HG03066 (cell line): ENCODE measurements around the gene SULT6B1.
A peak's percentile ranks its signal among the peaks of the same experiment; 100 is the strongest.
"Not testable (repeated sequence)": the region's sequence is repeated elsewhere in the genome, so short reads cannot be mapped to it uniquely, and the experiment has no call there.

Source experiments
- ATAC-seq: cut with Tn5 transposase; IDR thresholded peaks from one replicate; pipeline ENCODE4 v1.9.1; 2021; ENCODE audit warnings: low read depth; ENCODE audit not compliant: unreplicated experiment

Gene SULT6B1

DNA sequence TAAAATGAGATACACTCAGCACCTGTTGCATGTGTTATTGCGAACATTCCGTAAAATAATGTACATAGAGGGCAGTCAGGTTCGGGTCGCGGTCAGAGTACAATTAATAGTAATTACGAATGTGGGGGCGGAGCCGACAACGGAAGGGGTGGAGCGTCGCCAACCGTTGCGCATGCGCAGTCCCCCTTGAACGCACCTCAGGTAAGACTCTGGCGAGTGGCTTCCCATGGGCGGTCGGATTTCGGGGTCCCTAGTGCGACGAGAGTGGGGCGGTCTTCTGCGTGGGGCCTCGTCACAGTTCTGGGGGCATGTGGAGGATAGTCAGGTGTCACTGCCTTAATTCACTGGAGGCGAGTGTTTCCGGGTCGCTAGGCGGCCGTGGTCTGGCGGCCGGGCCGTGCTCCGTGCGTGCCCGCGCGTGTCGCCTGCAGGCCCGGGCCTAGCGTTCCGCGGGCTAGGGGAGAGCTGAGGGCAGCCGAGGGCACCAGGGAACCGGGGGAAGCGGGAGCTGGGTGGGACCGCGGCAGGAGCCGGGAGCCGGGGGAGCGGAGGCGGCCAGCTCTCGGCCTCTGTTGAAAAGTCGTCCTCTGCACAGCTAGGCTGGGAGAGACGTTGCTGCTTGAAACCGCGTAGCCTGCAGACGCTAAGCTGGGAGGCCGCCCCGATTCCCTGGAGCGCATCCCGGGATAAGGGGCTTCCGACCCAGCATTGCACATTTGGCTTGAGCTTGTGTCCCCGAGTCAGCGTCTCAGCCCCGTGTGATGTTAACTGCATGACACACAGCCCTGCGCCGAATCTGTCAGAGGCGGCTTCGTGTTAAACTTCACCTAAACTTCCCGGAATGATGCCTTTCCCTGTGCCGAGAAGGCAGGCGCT is 8.1 kb upstream of the SULT6B1 start, which contains the start of gene CEBPZOS:
TSS of gene CEBPZOS (plus strand) at position 177 of the 876 bp plus-strand sequence. CDS start 3,209 bp downstream, outside the sequence.
- peak; percentile 60 for ATAC-seq

GRCh38 chr2:37195862-37196319 is 7.4 kb upstream of the SULT6B1 start:
- ATAC-seq, result not testable (repeated sequence)

GRCh38 chr2:37192551-37192950 is 4.1 kb upstream of the SULT6B1 start:
- ATAC-seq, result no peak

- no peak for ATAC-seq
These were observed 3.3 kb upstream of the SULT6B1 start for GRCh38 chr2:37191747-37192146.

GRCh38 chr2:37191253-37191652 is 2.8 kb upstream of the SULT6B1 start:
- no peak for ATAC-seq

DNA sequence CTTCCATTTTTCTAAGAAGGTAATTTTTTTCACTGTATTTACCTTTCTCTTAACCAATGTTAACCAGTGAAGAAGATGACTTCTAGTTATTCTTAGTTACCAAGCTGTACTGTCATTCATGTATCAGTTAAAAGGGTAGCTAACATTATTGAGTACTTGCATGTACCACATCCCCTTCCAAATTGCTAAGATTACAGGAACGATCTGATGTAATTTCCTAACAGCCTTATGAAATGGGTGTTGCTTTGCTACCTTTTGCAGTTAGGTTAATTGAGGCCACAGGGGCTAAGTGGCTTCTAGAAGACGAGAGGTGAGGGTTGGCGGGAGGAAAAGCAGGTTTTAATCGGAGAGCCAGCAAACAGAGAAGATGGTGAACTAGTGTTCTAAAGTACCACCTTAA is 1.8 kb upstream of the SULT6B1 start:
- no peak for ATAC-seq

DNA sequence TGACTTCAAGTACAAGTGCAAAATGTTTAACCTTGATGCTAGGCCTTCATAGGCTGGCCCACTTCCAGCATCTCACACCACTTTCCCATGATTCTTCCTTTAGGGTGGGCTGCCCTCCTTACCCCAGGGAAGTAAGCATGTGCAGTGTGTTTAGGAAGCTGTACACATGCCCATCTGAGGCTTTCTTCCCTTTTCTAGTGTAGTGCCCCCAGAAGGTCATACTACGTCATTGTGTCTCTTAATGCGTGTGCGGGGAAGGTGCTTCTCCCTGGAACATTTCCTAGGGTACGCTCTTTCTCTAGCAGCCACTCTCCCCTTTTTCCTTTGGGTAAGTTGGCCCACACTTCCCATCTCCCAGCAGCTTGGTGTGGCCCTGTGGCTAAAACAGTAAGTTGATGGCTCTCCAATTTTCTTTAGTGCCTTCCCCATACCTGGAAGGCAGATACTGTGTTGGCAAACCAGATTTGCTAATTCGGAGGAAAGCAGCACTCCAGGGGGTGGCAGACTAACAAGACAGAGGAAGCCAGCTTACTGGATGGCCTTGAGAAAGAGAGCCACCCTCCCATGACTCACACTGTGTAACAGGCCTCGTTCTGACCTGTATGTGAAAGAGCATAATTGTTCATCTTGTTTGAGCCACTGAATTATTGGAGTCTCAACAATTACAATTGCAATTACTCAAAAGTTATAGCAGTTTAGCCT is 1.1 kb upstream of the SULT6B1 start:
- no peak for ATAC-seq

DNA sequence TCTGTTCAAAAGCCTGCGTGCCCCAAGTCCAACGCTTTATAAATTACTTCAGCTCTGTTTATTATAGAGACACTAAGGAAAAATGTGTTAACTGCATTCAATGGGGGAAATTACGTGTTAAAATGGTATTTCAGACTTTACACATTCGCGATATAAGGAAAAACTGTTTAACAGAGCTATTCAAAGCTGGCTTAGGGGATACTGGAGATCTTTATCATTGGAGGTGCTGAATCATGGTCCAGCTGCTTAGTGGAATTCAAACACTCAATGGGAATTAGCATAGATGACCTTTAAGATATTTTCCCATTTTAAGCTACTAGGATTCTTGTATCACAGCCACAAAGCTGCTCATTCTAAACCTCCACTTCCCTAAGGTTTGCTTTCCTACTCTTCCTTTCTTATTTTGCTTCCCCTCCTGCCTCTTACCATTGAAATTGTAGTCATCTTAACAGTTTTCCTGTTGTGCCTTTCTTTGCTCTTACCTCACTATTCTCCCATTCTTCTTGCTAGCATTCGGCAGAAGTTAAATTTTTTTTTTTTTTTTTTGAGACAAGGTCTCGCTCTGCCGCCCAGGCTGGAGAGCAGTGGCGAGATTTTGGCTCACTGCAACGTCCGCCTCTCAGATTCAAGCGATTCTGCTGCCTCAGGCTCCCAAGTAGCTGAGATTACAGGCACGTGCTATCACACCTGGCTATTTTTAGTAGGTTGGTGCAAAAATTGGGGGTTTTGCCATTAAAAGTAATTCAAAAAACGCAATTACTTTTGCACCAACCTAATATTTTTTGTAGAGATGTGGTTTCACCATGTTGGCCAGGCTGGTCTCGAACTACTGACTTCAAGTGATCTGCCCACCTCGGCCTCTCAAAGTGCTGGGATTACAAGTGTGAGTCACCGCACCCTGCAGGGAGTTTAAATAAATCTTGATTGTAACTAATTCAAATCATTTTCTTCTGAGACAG is 6.5 kb downstream of the SULT6B1 start:
- ATAC-seq, result no peak

DNA sequence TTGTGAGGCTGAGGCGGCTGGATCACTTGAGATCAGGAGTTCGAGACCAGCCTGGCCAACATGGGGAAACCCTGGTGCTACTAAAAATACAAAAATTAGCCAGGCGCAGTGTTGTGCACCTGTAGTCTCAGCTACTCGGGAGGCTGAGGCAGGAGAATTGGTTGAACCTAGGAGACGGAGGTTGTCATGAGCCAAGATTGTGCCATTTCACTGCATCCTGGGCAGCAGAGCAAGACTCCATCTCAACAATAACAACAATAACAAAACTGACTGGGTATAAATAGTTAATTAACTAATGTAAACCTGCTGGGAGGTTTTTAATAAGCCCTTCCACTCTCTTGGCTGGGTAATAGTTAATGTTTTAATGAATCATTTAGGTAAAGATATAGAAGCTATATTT is 7.8 kb downstream of the SULT6B1 start:
- no peak for ATAC-seq

DNA sequence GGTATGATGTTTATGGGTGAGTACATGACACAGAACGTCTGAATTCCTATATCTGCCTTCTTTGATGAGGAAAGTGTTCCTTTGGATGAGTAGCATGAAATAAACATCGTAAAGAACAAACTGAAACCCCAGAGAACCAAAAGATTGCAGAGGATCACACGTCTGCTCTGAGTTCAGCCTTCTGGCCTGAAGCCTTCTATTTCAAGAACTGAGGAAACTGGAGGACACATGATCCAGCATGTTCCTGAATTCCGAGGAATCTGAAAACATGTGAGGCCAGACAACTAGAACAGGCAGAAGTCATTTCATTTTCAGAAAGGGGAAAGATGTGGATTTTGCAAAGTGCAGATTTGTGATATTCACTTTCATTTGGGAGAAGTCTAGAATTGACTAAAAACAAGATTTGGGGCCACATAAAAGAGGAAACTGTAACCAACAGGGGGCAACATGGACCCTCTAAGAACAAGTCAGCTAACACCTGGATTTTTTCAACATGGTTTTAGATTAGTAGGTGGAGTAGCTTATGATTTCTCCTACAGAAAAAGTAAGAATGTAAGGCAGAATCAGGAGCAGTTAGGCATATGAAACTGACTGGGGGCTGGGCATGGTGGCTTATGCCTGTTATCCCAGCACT is 8.3 kb downstream of the SULT6B1 start:
- ATAC-seq, result no peak

- ATAC-seq, result no peak
These were observed 14.7 kb downstream of the SULT6B1 start for GRCh38 chr2:37173741-37174140.

DNA sequence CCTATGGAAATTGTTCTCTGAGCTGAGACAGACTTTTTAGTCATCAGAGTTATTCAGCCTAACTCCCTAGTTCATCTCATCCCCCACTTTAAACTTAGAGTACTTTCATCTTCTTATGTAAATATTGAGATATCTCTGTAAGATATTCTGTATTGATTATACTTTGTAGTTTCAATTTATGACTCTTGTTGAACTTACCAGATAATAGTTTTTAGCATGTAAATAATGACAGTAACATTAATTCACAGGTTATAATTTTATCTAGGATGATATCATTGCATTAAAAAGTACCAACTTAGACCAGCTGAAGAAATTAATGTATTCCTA is 16.9 kb downstream of the SULT6B1 start:
- ATAC-seq, result no peak

DNA sequence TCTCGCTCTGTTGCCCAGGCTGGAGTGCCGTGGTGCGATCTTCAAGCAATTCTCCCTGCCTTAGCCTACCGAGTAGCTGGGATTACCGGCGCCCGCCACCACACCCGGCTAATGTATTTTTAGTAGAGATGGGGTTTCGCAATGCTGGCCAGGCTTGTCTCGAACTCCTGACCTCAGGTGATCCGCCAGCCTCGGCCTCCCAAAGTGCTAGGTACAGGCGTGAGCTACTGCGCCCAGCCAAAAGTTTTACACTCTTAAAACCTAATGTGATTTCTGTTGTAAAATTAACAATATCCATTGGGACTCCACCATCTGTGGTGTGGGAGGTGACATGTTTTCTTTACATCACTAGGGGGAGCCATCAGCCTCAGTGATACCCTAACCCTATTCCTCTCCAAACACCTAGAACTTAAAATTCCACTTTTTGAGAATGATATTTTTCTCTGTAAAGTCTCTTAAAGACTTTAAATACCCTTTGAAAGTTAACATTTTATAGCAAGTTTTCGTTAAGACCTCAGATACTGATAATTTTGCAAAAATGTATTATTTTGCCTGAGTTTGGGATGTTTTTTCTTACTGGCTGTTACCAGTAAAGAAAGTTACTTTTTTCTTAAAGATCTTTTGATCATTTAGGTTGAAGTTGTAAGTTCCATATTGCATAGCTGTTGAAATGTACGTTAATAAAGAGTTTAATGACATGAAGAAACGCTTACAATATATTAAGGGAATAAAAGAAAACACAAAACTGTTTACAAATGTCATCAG is 20.1 kb downstream of the SULT6B1 start:
- ATAC-seq, result no peak

GRCh38 chr2:37167636-37168180 is 20.8 kb downstream of the SULT6B1 start:
- no peak for ATAC-seq

GRCh38 chr2:37164757-37165156 is 23.7 kb downstream of the SULT6B1 start:
- ATAC-seq, result no peak

DNA sequence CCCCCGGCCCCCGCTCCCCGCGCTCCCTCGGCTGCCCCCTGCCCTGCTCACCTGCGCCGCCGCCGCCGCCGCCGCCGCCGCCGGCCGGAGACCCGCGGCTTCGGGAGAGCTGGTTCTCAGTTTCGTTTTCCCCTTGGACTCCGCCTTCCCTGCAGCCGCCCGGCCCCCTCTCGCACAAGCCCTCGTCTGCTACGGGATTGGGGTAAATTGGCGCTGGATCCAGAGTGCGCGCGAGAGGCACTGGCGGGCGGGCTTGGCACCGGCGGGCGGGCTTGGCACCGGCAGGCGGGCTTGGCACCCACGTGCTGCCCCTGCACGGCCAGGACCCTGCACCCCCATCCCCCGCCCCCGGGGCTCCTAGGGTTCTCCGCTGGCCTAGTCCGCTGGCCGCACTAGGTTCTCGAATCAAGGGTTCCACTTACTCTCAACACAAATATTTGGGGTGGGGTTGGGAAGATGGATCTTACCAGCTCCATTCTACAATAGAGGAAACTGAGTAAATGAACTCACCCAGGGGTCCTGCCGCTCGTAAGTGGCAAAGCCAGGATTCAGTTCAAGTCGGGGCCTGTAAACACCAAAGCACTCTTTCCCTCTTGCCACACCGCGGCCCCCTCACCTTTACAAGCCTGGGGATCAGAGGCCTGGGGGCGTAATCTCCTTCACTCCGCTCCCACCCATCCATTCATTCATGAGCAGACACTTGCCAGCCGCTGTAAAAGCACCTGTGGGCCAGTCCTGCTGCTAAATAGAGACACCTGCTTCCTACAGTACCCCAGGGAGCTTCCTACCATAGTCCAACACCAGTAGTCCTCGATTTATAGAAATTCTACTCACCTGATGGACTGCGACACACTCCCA is 31.4 kb downstream of the SULT6B1 start, which contains the start of gene EIF2AK2:
TSS of gene EIF2AK2 (minus strand) at position 124 of the 858 bp plus-strand sequence. CDS start 9,174 bp downstream, outside the sequence.
- ATAC-seq, result peak; percentile 86

GRCh38 chr2:37156071-37156856 is 32.2 kb downstream of the SULT6B1 start:
- ATAC-seq, result peak; percentile 20
